ENCODE results near the gene CTDP1. TPM values are rescaled to one million over a fixed set of nuclear protein-coding genes. Genes with fewer than 3 reads are reported as not detected.
A peak's percentile ranks its signal among the peaks of the same experiment; 100 is the strongest.

The CTDP1 gene
- total RNA-seq = 10 to 100 TPM; 15.0 to 21.0 (median 19.9) TPM

DNA sequence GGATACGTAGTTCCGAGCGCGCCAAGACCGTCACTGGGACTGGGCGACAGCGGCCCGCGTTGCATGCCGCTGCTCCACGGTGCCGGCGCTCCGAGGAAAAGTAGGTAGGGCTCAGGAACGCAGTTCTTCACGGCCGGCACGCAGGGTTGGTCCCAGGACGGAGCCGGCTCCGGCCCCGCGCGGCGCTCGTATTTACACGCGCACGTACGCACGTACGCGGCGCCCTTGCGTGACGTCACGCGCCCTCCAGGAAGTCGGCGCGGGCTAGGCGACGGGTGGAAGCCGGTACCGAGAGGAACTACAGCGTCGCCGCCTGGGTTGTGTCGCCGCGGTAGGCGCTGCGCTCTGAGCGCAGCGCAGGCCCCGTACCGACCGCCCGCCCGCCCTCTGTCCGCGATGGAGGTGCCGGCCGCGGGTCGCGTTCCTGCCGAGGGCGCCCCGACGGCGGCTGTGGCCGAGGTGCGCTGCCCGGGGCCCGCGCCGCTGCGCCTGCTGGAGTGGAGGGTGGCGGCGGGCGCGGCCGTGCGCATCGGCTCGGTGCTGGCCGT, at the start of gene CTDP1:
Gene CTDP1, plus strand, starts transcription at position 252 of the 548 bp plus-strand sequence. Its CDS starts 145 bp downstream, at position 397.
- peaks cover 5 to 23% of the 10 kb centered on the region in 2 donors for H3K4me1 ChIP-seq
- intact Hi-C loops (cut with DNase I; ENCODE audit: low total_unique reads) = no loop called here
- peak within 1 kb of the TSS; percentile 86 to 98 (median 97) for H3K4me3 ChIP-seq
- H3K27ac ChIP-seq = peak within 1 kb of the TSS; percentile 97 to 98
- TF ChIP-seq POLR2AphosphoS5 (IDR thresholded peaks at IDR 0.05) (peak; percentile 8 to 34 (median 33)), POLR2A (IDR thresholded peaks at IDR 0.05) (no peak)
- H3K36me3 ChIP-seq = no peaks in the 10 kb centered on the region
- H3K27me3 ChIP-seq = no peaks in the 10 kb centered on the region
- H3K9me3 ChIP-seq = no peaks in the 10 kb centered on the region
- peak; percentile 88 to 91 for DNase-seq (ENCODE audit: low spot score in 2 of 2)

GRCh38 chr18:79630281-79631095, 49.1 kb upstream of the CTDP1 start:
- no peaks in the 10 kb centered on the region for H3K4me1 ChIP-seq
- no peak overlapping the region for H3K4me3 ChIP-seq
- DNase-seq (ENCODE audit: low spot score in 2 of 2) = peak in 1 of 2 donors; percentile 42
- H3K27ac ChIP-seq = no peak overlapping the region
- H3K9me3 ChIP-seq = no peaks in the 10 kb centered on the region
- H3K27me3 ChIP-seq = peaks cover 0 to 8% of the 10 kb centered on the region in 2 donors
- intact Hi-C loops (cut with DNase I; ENCODE audit: low total_unique reads) = no loop called here
- H3K36me3 ChIP-seq = no peaks in the 10 kb centered on the region
- TF ChIP-seq POLR2A (IDR thresholded peaks at IDR 0.05) = no peak
- TF ChIP-seq POLR2AphosphoS5 (IDR thresholded peaks at IDR 0.05) = no peak
- TF ChIP-seq CTCF (IDR thresholded peaks at IDR 0.05) = no peak

DNA sequence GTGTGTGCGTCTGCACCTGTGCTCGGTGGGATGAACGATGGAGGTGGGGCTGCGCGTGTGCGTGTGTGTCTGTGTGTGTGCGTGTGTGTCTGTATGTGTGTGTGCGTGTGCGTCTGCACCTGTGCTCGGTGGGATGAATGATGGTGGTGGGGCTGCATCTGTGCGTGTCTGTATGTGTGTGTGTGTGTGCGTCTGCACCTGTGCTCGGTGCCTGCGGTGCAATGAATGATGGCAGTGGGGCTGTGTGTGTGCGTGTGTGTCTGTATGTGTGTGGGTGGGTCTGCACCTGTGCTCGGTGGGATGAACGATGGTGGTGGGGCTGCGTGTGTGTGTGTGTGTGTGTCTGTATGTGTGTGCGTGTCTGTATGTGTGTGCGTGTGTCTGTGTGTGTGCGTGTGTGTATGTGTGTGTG, 48.5 kb upstream of the CTDP1 start:
- H3K27ac ChIP-seq = no peak overlapping the region
- H3K4me1 ChIP-seq = no peaks in the 10 kb centered on the region
- H3K36me3 ChIP-seq = no peaks in the 10 kb centered on the region
- no peaks in the 10 kb centered on the region for H3K9me3 ChIP-seq
- TF ChIP-seq CTCF (IDR thresholded peaks at IDR 0.05) (no peak), POLR2A (IDR thresholded peaks at IDR 0.05) (no peak), POLR2AphosphoS5 (IDR thresholded peaks at IDR 0.05) (no peak)
- DNase-seq (ENCODE audit: low spot score in 2 of 2) = no peak
- intact Hi-C loops (cut with DNase I; ENCODE audit: low total_unique reads) = no loop called here
- no peak overlapping the region for H3K4me3 ChIP-seq
- H3K27me3 ChIP-seq = peaks cover 0 to 8% of the 10 kb centered on the region in 2 donors

GRCh38 chr18:79631761-79632446, 47.7 kb upstream of the CTDP1 start:
- H3K9me3 ChIP-seq = no peaks in the 10 kb centered on the region
- peak in 1 of 2 donors; percentile 27 for DNase-seq (ENCODE audit: low spot score in 2 of 2)
- H3K27ac ChIP-seq = no peak overlapping the region
- TF ChIP-seq POLR2AphosphoS5 (IDR thresholded peaks at IDR 0.05) (no peak), POLR2A (IDR thresholded peaks at IDR 0.05) (no peak), CTCF (IDR thresholded peaks at IDR 0.05) (no peak)
- intact Hi-C loops (cut with DNase I; ENCODE audit: low total_unique reads) = no loop called here
- H3K27me3 ChIP-seq = peaks cover 0 to 4% of the 10 kb centered on the region in 2 donors
- no peaks in the 10 kb centered on the region for H3K4me1 ChIP-seq
- H3K4me3 ChIP-seq = no peak overlapping the region
- H3K36me3 ChIP-seq = no peaks in the 10 kb centered on the region

DNA sequence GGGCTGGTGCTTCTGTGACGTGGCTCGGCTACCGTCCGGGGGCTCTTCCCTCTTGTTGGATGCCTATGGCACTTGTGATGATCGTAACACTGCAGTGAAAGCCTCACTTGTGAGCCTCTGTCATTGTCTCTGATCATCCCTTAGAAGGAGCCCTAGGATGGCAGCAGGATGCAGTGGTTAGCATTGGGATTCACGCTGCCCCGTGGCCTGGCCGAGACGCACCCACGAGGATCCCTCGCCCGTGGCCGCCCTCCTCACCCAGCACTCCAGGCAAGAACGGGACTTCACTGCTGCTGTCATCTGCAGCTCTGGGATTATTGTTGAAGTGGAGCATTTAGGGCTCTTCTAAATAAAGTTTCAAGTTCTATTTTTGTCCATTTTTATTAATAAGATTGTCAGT, 46.8 kb upstream of the CTDP1 start:
- Histone ChIP-seq H3K4me3 (no peak overlapping the region), H3K36me3 (no peaks in the 10 kb centered on the region), H3K27ac (no peak overlapping the region), H3K4me1 (no peaks in the 10 kb centered on the region), H3K27me3 (peaks cover 4 to 9% of the 10 kb centered on the region in 2 donors), H3K9me3 (no peaks in the 10 kb centered on the region)
- TF ChIP-seq POLR2AphosphoS5 (IDR thresholded peaks at IDR 0.05) (no peak), POLR2A (IDR thresholded peaks at IDR 0.05) (no peak), CTCF (IDR thresholded peaks at IDR 0.05) (no peak)
- intact Hi-C loops (cut with DNase I; ENCODE audit: low total_unique reads) = no loop called here
- no peak for DNase-seq (ENCODE audit: low spot score in 2 of 2)
